CMK (cell line): ENCODE data around the gene SMOC2.

Source experiments
- DNase-seq: peaks from one replicate; pipeline ENCODE4 v3.0.0-alpha.2; 2010; ENCODE audit warnings: low read depth

SMOC2 gene

DNA sequence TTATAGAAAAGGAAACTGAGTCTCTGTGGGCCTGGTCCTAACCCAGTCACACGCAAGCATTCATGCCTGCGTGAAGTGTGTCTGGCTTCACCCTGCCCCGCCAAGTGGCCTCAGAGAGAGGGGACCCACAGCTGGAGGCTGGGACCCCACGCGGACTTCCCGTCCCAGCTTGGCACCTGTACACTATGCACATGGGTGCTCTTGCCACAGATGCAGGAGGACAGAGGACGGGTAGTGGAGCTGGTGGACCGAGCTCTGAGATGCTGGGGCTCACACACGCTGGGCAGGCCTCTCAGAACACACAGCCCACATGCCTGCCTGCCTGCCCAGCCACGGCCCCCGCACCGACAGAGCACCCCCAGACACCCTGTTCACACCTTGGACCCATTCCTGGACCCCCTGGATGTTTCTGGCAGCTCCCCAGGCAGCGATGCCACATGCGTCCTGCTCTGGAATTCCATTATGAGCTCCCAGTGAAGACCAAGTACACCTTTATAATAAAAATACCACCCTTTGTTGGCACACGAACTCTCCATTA lies 24.9 kb upstream of the SMOC2 start:
- DNase-seq = no peak

DNA sequence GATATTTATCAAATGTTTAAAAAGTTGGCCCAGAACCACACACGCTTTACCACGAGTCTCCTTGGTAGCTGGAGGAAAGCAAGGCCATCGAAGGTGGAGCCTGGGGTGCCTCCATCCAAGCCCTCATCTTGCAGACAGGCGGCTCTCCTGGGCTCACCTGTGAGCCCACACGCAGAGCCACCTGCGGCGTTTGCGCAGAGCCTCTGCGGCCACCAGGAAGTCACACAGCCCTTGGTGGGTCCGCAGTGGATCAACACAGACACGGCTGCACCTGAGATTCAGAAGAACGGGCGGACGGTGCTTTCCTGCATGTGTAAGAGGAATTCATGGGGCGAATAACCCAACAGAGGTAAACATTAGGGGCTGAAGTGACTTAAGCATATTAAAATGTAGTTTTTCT lies 24.5 kb upstream of the SMOC2 start:
- DNase-seq = no peak

DNA sequence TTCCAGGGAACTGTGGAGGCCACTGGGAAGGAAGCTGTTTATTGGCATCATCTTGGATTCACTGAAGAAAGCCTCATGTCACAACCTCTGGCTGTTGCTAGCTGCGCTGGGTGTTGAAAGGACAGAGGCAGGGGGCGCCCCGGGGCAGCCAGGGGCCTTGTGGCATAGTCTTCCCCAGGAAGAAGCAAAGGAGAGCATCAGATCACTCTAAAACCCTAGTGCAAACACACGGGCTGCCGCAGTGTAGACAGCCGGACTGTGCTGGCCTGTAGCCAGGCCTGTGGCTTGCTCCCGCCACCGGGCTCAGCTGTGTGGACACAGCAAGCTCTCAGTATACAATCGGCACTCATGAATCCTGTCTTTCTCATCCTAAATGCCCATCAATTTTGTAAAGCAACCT lies 23.8 kb upstream of the SMOC2 start:
- no peak for DNase-seq

- no peak for DNase-seq
These were observed 23.1 kb upstream of the SMOC2 start for GRCh38 chr6:168417679-168418557.

DNA sequence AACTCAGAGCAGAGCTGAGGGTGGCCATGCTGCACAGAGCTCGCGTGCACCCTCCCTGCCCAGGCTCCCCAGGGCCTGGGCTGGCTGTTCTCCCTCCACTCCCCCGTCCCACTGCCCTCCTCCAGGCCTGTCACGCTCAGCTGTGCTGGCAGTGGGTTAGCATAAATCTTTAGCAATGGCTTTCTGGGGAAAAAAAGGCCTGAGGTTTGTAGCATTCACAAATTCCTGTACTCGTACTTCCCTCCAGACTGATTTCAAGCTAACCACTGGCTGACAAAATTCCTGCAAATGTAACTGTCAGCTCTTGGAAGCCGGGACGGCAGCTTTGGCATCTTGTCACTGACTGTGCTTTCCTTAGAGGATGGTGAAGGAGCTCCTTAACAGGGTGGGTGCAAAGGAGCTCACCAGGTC lies 22.3 kb upstream of the SMOC2 start:
- no peak for DNase-seq

GRCh38 chr6:168419569-168419968 lies 21.4 kb upstream of the SMOC2 start:
- no peak for DNase-seq

GRCh38 chr6:168420084-168420483 lies 20.9 kb upstream of the SMOC2 start:
- DNase-seq = no peak

- no peak for DNase-seq
These were observed 20.3 kb upstream of the SMOC2 start for GRCh38 chr6:168420706-168421105.

DNA sequence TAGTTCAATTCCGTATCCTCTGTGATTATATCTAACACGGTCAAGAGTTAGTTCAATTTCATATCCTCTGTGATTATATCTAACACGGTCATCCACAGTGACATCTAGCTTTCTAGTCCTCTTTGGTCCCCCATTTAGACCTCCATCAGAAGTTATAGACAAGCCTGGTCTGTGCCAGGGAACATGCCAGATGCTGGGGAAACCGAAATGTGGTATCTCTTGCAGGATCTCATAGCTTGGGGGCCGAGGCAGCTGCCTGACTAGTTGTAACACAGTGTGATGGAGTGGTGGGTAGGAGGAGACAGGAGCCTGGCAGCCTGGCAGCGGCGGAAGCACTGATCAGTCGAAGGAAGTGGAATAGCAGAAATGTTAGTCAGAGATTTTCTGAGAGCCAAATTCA lies 13.8 kb upstream of the SMOC2 start:
- DNase-seq = no peak

DNA sequence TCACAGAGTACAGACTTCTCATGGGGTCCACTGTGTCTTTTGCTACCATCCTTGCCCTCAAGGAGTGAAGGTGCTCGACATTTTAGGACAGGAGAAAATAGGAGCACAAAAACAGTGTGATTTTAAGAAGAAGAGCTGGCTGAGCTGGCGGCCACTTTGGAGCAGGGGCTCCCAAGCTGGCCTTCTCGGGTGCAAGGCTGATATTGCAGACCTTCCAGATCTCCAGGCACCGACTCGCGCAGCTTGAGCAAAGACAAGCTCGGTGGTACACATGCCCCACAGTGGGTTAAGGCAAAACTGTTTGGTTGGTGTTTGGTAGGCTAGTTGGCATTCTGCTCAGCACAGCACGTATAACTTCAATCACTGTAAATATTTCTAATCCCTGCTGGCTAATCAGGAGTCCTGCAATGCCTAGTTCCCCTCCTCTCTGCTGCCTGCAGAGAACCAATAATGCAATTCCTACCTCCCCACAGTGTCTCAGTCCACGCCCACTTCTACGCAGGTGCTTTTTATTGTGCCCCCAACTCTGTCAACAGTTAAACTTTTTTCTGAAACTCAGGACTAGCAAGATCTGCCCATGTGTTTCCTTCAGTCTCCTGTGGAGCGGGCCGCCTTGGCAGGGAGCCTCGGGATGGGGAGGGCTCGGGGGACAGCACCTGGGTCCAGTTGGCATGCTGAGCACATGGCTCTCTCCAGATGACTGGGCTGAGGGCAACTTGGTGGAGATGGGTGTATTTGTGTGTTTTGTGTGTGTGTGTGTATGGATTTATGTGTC lies 12.7 kb upstream of the SMOC2 start:
- no peak for DNase-seq

DNA sequence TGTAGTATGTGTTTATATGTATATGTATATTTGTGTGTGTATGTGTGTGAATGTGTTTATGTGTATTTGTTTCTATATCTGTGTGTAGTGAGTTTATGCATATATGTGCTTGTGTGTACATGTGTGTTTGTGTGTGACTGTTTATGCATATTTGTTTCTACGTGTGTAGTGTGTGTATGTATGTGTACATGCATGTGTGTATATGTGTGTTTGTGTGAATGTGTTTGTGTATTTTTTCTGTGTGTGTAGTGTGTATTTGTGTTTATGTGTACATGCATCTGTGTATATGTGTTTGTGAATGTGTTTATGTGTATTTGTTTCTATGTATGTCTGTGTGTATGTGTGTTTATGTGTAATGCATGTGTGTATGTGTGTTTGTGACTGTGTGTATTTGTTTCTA lies 12.1 kb upstream of the SMOC2 start:
- no peak for DNase-seq

DNA sequence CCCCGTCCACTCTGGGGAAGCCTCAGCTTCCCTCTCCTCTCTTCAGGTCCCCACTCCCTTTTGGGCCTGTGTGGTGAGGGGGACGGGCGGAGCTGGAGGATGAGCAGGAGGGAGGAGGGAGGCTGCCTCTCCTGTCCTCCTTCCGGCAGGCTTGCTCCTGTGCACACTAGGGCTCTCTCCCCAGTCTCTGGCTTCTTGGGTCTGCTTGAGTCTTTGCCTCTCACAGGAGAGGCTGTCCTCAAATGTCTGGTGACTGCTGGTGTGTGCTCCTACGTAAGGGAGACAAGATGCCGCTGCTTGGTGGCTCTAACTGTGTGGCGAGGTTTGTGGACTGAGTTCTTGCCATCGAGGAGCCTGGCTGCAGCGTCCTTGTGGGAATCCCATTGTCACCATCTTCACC lies 8.8 kb upstream of the SMOC2 start:
- no peak for DNase-seq

DNA sequence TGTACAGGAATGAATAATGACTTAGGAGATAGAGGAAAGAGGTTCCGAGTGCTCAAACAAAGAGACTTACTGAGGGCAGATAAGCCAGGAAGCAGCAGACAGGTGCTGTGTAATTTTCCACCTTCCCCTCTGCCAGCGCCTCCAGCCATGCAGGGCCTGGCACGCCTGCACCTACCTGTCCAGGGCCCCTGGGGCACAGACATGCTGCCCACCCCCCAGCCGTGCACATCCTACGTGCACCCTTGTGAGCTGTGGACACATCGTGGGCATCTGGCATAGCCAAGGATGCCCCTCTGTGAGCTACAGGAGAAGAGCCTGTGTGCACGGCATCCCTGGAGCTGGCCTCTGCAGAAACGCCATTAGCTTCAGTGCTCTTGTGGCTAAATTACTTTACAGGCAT lies 7.1 kb upstream of the SMOC2 start:
- DNase-seq = no peak

GRCh38 chr6:168434505-168434904 lies 6.5 kb upstream of the SMOC2 start:
- no peak for DNase-seq

DNA sequence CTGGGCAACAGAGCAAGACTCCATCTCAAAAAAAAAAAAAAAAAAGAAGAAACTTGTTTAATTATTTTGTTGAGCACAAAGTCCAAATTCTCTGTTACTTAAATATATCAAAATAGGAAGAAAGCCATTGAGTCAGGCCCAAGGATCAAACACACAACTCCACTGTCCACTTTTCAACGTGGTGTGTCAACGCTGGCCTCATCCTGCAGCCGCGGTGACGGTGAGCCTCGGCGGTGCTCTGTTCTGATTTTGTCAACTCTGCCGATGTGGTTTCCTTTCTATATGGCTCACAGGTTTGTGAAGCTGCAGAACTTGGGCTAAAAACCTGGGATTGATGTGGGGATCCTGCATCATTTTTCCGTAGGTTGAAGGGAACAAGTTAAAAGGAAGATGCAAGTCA lies 3.2 kb upstream of the SMOC2 start:
- no peak for DNase-seq

DNA sequence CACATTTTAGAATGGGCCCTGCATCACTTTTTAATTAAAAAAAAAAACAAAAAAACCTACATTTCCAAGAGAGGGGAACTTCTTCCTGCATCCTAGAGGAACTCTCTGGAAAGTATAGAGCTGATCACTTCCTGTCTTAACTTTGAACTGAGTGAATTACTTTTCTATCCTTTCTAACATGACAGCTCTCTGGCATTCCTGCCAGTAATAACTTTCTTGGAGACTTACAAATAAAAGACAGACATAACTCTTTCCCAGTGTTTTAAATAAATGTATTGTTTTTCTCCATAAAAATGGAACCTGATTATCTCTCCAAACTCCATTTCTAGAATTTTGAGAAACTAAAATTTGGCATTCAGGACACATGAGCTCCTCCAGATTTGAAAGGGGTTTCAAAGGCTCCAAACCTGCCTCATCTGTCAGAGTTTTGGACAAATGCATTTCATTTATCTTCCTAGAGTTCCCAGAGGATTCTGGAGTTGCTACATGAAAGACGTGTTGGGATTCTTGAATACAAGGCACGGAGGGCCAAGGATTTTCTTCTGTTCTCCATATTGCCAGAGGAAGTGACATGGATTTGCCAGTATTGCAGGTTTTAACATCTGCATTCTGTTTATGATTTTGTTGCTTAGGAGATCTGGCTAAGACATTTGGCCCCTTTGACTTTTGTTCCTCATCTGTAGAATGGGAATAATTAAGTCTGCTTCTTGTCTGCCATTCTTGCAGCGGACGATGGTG lies 2.0 kb upstream of the SMOC2 start:
- DNase-seq = no peak

GRCh38 chr6:168439794-168440450 lies 1.1 kb upstream of the SMOC2 start:
- no peak for DNase-seq

GRCh38 chr6:168441434-168442391 lies 729 bp downstream of the SMOC2 start:
- no peak for DNase-seq

GRCh38 chr6:168442646-168443045 lies 1.7 kb downstream of the SMOC2 start:
- no peak for DNase-seq

- DNase-seq = no peak
These were observed 6.3 kb downstream of the SMOC2 start for GRCh38 chr6:168447282-168447681.

DNA sequence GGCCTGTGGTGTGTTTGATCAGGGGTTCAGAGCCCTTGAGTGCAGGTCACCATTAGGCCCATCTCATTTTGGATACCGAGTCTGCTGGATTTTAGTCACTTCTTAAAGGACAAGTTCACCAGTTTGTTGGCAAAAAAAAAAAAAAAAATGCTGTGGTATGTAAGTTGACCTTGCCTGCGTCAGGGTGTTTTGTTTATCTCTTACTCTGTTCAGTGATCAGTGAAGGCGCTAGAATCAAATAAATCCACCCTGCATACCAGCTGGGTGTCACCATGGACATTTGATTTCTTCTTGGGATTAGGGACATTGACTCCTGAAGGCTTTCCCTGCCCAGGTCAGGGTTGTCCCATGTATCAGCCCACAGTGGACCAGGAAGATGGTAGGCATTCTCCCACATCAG lies 6.7 kb downstream of the SMOC2 start:
- no peak for DNase-seq
